Right hindlimb (tissue), 1 donor: Measurements from ENCODE around the gene FGFBP2.
"Not testable (repeated sequence)": the region's sequence is repeated elsewhere in the genome, so short reads cannot be mapped to it uniquely, and the experiment has no call there.

Experiments
- DNase-seq: peaks from one replicate; pipeline ENCODE4 v3.0.0-alpha.2; 2018

The FGFBP2 gene

DNA sequence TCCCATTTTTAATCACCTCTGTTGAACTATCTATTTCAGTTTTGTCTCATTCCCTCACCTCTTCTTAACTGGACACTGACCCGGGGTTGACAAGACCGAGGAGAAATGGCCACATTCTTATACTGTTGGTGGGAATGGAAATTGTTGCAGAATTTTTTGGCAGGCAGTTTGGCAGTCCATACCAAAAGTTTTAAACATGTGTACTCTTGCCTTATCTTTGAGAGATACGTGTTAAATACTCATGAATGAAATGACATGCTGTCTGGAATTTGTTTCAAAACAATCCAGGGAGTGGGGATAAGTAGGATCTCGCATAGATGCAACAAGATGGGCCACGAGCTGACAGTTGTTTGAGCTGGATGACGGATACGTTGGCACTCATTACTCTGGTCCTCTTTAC, 36.5 kb downstream of the FGFBP2 start:
- DNase-seq = no peak

- DNase-seq = no peak
These were observed 37.1 kb downstream of the FGFBP2 start for GRCh38 chr4:15925830-15926229.

- no peak for DNase-seq
These were observed 41.4 kb downstream of the FGFBP2 start for GRCh38 chr4:15921592-15921932.

DNA sequence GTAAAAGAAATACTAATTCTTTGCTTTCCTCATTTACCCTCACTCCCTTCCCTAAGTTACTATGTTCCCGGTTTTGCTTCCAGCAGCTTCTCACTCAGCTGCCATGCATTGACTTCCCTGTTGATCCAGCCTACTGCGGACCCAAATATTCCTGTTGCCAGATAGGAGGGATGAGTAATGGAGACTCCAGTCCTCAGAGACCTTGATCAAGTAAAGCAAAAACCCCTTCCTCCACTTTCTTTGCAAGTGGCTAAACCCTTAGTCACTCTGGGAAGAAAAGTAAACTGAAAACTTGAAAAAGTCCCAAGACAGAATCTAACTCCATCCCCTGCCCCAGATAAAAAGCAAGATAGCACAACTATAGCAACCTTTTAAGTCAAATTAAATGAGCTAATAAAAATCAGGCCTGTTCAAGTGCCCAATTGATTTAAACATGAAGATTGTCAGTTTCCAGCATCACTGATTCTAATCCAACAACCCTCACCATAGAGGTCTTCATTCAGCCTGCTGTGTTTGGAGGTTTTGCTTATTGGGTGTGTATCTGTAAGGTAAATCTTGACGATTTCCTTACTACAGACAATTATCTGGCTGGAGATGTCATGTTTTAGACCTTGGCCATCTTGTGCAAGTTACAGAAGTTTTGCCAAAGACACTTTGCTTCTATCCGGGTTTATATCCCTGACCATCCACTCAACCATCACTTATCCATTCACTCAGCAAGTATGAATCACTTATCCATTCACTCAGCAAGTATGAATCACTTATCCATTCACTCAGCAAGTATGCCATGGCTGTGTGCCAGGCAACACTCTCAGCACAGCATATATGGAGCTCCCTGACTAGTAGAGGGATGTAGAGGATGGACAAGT, 42.0 kb downstream of the FGFBP2 start:
- no peak for DNase-seq

DNA sequence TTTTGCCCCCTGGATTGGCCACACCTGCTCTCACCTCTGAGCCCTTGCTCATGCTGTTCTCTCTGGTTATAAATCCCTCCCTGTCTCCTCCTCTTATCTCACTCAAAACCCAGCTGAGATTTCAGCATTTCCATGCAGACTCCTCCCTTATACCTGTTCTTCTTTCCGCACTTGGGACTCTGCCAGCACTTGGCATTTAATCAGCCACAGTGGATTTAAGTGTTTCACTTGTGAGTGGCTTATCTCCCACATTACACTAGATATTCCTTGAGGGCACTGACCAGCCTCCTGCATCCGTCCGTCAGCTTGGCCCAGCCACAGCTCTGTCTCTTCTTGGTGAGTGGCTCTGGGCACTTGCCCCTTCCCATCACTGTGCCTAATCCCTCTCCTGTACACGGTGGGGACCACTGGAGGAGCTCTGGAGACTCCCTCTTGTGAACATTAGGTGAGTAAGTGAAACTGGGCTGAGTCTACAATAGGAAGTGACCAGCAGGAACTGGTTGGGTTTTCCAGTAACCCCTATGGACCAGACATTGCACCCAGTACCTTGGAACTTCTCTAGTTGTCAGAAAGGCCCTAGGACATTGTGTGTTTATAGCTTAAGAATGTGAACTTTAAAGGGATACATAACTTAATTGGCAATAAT, 44.4 kb downstream of the FGFBP2 start:
- no peak for DNase-seq

- DNase-seq = no peak
These were observed 45.7 kb downstream of the FGFBP2 start for GRCh38 chr4:15917297-15917696.

DNA sequence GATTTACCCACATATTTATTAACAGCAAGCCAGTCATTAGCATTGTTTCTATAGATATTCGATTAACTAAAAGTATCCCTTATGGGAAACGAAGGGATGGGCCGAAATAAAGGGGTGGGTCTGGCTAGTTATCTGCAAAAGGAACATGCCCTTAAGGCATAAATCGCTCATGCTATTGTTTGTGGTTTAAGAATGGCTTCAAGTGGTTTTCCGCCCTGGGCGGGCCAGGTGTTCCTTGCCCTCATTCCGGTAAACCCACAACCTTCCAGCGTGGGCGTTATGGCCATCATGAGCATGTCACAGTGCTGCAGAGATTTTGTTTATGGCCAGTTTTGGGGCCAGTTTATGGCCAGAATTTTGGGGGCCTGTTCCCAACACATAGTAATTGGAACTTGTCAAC, 46.6 kb downstream of the FGFBP2 start:
- DNase-seq = not testable (repeated sequence)

DNA sequence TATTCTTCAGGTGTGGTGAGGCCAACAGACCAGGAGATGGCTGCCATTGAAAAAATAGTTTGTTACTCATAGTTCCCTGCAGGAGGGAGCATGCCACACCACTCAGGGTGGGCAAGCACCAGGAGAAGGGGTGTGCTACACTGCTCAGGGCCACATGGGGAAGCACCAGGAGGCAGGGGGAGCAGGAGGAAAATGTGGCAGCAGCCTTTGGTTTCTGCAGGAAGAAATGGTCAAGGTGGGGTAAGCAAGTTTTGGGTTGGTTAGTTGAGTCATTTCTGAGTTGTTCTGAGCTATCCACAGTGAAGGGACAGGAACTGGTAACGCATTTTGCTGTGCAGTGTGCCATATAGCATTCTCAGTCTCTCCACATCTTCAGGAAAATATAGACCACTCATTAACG, 48.2 kb downstream of the FGFBP2 start:
- DNase-seq = no peak

GRCh38 chr4:15914291-15914690, 48.7 kb downstream of the FGFBP2 start:
- DNase-seq = no peak

- DNase-seq = no peak
These were observed 49.4 kb downstream of the FGFBP2 start for GRCh38 chr4:15913631-15913970.

DNA sequence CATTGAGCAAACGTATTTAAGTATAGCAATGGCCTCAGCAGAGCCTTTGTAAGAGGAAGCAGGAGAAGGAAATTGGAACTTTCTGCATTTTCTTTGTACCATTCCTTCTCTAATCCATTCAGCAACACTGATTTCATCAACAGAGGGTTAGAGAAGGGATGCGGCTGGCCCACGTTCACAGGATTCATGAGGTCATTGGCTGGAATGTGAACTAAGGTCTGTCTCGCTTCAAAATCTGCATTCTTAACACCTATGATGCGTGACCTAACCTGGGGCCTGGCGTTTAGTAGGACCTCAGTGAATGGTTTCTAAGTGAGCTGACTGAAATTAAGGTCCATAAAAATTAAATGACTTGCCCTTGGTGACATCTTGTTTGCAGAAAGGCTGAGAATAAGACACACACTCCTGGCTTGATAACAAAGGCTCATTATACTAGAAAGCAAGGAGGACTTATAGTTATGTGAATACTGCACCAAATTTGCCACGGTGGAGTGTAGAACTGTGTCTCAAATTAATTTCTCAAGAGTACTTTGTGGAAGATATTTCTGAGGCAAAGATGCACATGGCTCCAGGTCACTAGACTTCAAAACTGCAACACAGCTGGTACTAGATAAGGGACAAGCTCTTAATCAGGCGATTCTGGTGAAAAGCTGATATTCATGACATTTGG, 49.9 kb downstream of the FGFBP2 start:
- DNase-seq = no peak

GRCh38 chr4:15912236-15912635, 50.7 kb downstream of the FGFBP2 start:
- no peak for DNase-seq
